ENCODE data around the gene EAPP.

GRCh38 chr14:34568803-34569202 is 29.3 kb upstream of the EAPP start:
- TF ChIP-seq CTCF (conservative IDR thresholded peaks at IDR 0.05) (no peak), ZFX (IDR thresholded peaks at IDR 0.05) (no peak)
